ENCODE results near the gene RNF113B.

Gene RNF113B

DNA sequence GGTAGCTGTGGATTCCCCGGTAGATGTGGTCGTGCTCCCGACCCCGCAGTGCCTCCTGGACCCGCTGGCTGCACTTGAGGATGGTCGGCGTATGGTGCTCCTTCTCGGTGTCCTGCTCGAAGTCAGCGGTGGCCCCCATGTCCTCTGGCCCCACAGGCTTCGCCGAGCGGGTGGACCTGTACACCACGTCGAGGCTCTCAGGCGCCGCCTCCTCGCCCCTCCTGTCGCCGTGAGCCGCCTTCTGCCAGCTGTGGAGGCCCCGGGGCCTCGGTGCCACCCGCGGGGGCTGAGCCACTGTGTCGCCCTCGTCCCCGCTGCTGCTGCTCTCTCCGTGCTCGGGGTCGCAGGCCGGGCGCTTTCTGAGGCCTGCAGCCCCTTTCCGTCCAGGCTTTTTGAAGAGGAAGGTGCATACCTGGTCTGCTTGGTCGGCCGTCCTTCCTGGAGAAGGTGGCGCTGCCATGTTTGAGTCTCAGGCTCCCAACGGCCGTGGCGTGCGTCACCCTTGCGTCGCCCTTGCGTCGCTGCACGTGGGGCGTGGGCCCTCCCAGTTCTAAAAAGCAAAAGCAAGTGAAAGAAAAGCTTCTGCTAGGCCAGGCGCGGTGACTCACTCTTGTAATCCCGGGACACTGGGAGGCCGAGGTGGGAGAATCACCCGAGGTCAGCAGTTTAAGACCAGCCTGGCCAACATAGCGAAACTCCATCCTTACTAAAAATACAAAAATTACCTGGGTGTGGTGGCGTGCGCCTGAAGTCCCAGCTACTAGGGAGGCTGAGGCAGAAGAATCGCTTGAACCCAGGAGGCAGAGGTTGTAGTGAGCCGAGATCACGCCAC lies at the start of gene RNF113B:
Gene RNF113B, minus strand, starts transcription at position 493 of the 832 bp plus-strand sequence. Its CDS starts 33 bp downstream, at position 460.
- no peak for DNase-seq (ENCODE audit: low read depth in 2 of 2)

GRCh38 chr13:98226496-98226895 lies 49.4 kb upstream of the RNF113B start:
- DNase-seq (ENCODE audit: low read depth in 2 of 2): no peak

GRCh38 chr13:98225036-98225940 lies 48.2 kb upstream of the RNF113B start:
- DNase-seq (ENCODE audit: low read depth in 2 of 2): no peak

DNA sequence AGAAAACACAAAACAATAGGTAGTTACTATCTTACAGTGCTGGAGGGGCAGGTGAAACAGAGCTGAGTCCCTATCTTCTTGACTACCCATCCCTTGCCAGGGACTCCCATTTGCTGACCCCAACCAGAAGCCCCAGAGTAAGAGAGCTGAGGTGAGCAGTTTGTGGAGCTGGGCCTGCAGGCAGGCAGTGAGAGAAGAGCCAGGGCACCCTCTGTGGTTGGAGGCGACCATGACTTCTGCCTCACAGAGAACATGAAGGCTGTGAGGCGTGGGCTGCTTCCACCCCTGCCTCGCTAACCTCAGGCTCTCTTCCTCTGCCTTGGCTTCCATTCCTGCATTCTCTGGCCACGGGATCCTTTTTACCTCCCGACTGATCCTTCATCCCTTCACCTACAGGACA lies 47.5 kb upstream of the RNF113B start:
- no peak for DNase-seq (ENCODE audit: low read depth in 2 of 2)

DNA sequence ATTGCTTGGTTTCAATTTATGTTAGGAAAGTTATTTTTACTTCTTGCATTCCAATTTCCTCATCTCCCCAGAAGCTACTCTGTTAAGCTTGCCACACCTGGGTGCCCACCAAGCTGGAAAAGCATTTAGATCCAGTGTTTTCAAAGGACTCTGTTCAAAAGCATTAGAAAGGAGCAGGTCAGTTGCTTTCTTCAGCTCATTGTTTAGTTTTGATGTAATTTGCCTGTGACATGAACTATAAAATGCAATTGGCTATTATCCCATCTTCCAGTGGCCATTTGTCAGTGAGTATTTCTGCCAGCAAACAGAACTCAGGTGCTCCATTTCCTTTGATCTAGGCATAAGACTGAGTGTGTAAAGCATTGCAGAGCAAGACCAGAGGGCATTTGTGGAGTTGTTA lies 46.7 kb upstream of the RNF113B start:
- DNase-seq (ENCODE audit: low read depth in 2 of 2): no peak

DNA sequence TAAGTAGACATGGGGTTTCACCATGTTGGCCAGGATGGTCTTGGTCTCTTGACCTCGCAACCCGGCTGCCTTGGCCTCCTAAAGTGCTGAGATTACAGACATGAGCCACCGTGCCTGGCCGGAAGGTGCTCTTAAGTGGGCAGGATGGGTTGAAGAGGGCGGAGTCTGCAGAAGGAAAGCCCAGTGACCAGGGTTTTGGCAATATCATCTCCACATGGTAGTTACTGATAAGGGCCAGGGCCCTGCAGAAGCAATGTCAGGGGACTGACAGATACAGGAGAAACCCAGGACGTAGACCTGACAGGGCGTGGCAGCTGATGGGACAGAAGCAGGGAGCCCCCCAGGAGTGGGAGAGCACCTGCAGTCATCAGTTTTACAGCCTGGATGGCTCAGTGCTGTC lies 45.7 kb upstream of the RNF113B start:
- no peak for DNase-seq (ENCODE audit: low read depth in 2 of 2)

DNA sequence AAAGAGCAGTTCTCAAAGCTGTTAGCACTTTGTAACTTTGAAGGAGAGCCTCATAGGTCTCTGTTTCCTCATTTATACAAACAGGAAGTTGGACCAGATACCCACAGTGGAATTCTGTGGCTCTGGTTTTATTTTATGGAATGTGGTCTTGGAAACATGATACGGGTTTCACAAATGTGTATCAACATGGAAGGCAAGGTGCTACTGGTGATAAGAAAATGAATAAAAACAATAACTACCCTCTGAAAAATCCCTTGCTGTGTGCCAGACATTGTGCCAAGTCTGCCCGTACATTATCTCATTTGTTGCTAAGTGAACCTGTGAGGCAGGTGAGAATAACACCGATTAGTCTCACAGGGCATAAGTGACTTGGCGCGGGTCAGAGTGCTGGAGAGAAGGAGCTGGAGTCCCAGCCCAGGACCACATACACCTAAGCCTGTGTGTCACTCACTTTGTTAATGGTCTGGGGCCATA lies 45.0 kb upstream of the RNF113B start:
- DNase-seq (ENCODE audit: low read depth in 2 of 2): no peak

DNA sequence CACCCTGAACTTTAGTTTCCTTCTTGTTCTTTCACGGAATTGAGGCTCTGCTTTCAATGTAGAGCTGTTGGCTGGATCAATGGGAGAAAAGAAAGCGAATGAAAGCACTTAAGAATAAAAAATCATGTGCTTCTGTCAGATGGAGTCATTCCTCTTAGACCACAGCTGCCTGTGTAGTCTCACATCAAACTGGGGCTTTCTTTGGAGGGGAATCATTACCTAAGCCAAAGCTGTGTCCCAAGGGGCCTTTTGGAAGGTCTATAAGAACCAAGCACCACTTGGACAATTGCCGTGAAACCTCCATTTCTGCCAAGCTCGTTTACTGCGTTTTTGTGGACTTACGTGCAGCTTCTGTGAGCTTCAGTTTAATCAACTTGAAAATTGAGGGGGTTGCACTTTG lies 44.2 kb upstream of the RNF113B start:
- DNase-seq (ENCODE audit: low read depth in 2 of 2): no peak

- DNase-seq (ENCODE audit: low read depth in 2 of 2): no peak
Measured at GRCh38 chr13:98220271-98220791, 43.3 kb upstream of the RNF113B start.

DNA sequence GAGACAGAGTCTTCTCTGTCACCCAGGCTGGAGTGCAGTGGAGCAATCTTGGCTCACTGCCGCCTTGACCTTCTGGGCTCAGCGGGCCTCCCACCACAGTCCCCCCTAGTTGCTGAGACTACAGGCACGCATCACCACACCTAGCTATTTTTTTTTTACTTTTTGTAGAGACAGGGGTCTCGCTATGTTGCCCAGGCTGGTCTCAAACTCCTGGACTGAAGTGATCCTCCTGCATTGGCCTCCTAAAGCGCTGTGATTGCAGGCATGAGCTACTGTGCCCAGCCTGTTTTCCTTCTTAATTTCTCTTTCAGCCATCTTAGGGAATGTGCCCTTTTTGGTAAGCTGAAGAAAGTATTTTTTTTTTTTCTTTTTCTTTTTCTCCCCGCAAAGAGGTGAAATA lies 42.6 kb upstream of the RNF113B start:
- no peak for DNase-seq (ENCODE audit: low read depth in 2 of 2)

DNA sequence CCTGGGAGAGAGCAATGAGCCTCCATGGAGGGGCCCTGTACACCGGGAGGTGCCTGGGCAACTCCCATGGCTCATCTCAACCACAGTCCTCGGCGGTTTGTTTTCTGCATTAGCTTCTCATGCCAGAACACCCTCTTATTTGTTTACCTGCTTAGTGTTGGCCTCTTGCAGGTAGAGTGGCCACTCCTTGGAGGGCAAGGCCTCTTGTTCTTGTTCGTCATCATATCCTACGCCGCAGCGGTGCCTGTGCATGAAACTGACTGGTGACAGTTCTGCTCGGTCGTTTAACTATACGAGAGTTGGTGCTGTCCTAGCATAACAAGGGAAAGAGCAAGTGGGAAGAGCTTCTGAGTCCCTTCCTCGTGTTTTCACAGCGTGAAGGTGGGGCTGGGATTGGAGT lies 40.5 kb upstream of the RNF113B start:
- no peak for DNase-seq (ENCODE audit: low read depth in 2 of 2)

- DNase-seq (ENCODE audit: low read depth in 2 of 2): no peak
Measured at GRCh38 chr13:98216711-98217285, 39.7 kb upstream of the RNF113B start.

DNA sequence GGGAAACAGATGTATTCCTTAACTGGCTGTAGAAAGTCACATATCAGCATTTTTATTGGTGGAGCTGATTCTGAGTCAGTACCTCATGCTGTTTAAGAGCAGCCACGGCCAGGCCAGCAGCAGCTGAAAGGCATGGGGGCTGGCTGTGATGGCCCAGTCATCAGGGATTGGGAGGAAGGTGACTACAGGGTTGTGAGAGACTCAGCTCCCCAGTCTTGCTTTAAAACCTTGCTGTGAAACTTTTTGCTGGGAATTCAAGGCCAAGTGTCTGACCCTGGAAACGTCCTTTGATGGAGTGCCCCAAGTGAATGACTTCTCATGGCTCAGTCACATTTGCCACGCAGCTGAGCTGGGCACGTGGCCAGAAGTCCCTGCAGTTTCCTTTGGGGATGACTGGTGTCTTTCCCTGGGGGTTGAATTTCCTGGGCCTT lies 39.1 kb upstream of the RNF113B start:
- DNase-seq (ENCODE audit: low read depth in 2 of 2): no peak

GRCh38 chr13:98215508-98215907 lies 38.4 kb upstream of the RNF113B start:
- DNase-seq (ENCODE audit: low read depth in 2 of 2): no peak

DNA sequence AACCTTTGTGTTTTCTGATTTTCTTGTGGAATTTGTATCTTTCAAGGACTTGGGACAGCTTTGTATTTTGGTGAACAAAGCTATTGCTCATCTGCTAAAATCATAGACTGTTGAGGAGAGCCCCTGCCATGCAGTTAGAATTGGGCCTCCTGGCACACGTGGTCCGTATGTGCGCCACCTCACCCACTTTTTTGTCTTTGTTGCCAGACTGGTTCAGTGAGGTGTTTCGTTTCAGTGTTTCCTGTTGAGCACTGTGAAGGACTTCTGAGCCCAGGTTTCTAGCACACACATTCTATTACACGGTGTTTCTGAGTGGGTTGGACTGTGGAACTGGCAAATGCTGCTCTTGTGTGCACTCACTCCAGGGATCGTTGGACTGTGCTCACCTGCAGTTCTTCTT lies 37.6 kb upstream of the RNF113B start:
- no peak for DNase-seq (ENCODE audit: low read depth in 2 of 2)

DNA sequence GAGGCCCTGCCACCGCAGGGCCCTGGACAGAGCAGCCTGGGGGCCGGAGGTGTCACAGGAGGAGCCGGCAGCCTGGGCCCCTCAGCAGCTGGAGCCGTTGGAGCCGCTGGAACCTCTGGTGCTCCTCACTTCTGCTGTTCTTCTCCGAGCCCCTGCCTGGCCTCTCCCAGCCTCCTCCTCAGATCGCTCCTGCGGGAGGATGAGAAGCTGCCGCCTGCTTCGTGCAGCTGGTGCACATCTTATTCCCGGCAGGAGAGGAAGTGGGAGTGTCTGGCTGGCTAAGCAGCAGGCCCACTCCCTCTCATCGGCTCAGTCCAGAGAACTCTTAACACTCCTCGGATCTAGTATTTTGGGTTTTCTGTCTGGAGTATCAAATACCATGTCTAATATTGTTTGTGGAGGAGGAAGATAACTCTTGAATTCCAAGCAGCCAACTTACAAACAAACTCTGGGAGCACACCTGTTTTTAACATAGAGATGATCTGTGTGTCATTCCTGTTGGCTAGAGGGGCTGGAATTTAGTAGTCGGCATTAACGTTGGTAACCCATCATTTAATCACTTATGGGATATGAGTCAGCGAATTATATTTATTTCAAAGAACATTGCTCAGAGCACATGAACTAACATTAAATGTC lies 37.1 kb upstream of the RNF113B start:
- no peak for DNase-seq (ENCODE audit: low read depth in 2 of 2)

GRCh38 chr13:98213354-98213753 lies 36.3 kb upstream of the RNF113B start:
- no peak for DNase-seq (ENCODE audit: low read depth in 2 of 2)

DNA sequence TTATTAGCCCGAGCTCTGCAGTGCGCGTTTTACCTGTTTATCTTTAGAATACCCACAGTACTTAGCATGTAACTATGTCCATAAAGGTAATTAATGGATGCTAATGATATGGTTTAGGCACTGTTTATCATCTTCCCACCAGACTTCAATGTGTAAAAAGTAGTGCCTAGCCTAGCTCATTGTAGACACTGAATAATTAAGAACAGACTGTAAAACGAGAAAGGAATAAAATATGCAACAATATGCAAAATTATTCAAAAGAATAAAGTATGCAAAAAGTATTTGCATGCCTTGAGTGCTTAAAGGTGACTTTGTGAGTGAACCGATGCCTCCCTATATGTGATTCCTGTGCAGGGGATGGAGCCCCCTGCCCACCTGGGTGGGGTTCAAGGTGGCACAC lies 35.7 kb upstream of the RNF113B start:
- no peak for DNase-seq (ENCODE audit: low read depth in 2 of 2)

DNA sequence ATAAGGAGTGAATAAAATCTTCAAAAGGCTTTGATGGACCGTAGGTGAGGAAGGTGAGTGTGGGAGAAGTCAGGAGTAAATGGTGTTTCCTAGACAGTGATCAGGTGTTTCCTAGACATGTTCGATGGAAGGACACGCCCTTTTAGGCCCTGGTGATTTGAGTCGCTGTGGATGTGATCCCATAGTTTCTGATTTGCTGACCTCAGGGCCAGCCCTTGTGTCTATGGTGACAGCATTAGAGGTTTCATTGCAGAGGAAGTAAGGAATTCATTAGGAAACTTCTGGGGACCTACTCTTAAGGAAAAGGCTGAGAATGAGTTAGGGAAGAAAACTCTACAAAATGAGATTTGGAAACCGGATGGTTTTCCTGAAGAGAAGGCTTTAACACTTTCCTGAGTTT lies 31.5 kb upstream of the RNF113B start:
- DNase-seq (ENCODE audit: low read depth in 2 of 2): no peak

- DNase-seq (ENCODE audit: low read depth in 2 of 2): no peak
Measured at GRCh38 chr13:98207416-98207815, 30.3 kb upstream of the RNF113B start.

GRCh38 chr13:98206946-98207345 lies 29.9 kb upstream of the RNF113B start:
- no peak for DNase-seq (ENCODE audit: low read depth in 2 of 2)

DNA sequence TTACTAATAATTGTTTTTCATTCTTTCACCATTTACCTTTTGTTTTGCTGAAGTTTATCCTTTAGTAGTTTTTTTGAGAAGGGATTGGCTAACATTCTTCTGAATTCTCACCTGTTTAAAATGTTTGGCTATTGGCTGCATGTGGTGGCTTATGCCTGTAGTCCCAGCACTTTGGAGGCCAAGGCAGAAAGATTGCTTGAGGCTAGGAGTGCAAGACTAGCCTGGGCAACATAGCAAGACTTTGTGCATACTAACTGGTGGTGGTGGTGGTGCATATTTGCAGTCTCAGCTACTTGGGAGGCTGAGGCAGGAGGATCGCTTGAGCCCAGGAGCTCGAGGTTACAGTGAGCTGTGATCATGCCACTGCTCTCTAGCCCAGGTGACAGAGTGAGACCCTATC lies 27.5 kb upstream of the RNF113B start:
- DNase-seq (ENCODE audit: low read depth in 2 of 2): no peak
